Activated naive CD8-positive, alpha-beta T cell (primary cell): ENCODE results near the gene WDR4.
A peak's percentile ranks its signal among the peaks of the same experiment; 100 is the strongest.
"Not testable (repeated sequence)": the region's sequence is repeated elsewhere in the genome, so short reads cannot be mapped to it uniquely, and the experiment has no call there.

Experiments used
- H3K27ac Mint-ChIP-seq: one replicate; pipeline ENCODE4 v1.8.0; 2021; ENCODE audit warnings: mixed read lengths
- H3K27me3 Mint-ChIP-seq: one replicate; pipeline ENCODE4 v1.8.0; 2021; ENCODE audit warnings: mixed read lengths
- H3K36me3 Mint-ChIP-seq: one replicate; pipeline ENCODE4 v1.8.0; 2021; ENCODE audit warnings: mixed read lengths
- H3K4me1 Mint-ChIP-seq: one replicate; pipeline ENCODE4 v1.8.0; 2021; ENCODE audit warnings: low read depth, mixed read lengths
- H3K4me3 Mint-ChIP-seq: one replicate; pipeline ENCODE4 v1.8.0; 2021; ENCODE audit warnings: mild to moderate bottlenecking, mixed read lengths
- H3K9me3 Mint-ChIP-seq: one replicate; pipeline ENCODE4 v1.8.0; 2021; ENCODE audit warnings: low read depth, mixed read lengths

WDR4 gene

DNA sequence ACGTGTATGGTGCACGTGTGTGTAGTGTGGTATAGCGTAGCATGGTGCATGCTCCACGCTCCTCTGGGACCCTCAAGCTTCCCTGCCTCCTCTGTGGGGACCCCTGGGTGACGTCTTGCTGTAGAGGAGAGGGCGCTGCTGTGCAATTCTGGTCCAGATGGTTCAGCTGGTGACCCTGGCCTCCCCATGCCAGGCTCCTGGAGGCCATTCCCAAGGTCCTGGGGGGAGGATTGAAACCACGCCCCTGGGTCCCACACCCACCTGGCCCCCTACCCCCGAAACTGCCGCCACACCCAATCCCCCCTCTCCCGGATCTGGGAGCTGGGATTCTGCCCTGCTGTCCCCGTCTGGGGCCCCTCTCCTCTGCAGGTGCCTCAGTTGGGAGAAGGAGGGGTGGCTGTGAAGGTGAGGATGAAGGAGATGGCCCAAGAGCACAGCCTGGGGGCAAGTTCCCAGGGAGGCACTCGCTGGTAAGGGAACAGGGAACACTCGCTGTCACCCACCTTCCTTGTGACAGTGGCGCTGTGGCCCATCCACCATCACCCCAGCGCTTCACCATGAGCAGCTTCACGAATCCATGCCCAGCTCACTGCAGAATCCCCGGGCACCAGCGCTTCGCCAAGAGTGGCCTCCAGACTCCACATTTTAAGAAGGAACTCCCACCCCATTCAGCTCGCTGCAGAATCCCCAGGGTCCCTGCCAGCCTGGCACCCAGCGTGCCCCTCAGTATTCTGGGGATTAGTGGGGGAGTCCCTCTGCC is 38.0 kb downstream of the WDR4 start:
- Mint-ChIP-seq H3K36me3 (peaks cover 6% of the 10 kb centered on the region), H3K27ac (no peak overlapping the region), H3K27me3 (no peaks in the 10 kb centered on the region), H3K9me3 (no peaks in the 10 kb centered on the region), H3K4me3 (no peak overlapping the region), H3K4me1 (peaks cover 9% of the 10 kb centered on the region)

GRCh38 chr21:42840411-42841155 is 38.8 kb downstream of the WDR4 start:
- no peak overlapping the region for H3K4me3 Mint-ChIP-seq
- H3K27me3 Mint-ChIP-seq = no peaks in the 10 kb centered on the region
- peaks cover 9% of the 10 kb centered on the region for H3K4me1 Mint-ChIP-seq
- H3K9me3 Mint-ChIP-seq = no peaks in the 10 kb centered on the region
- H3K36me3 Mint-ChIP-seq = peaks cover 6% of the 10 kb centered on the region
- H3K27ac Mint-ChIP-seq = no peak overlapping the region

- no peaks in the 10 kb centered on the region for H3K9me3 Mint-ChIP-seq
- H3K4me1 Mint-ChIP-seq = peaks cover 4% of the 10 kb centered on the region
- peaks cover 4% of the 10 kb centered on the region for H3K36me3 Mint-ChIP-seq
- H3K27ac Mint-ChIP-seq = no peak overlapping the region
- H3K27me3 Mint-ChIP-seq = no peaks in the 10 kb centered on the region
- no peak overlapping the region for H3K4me3 Mint-ChIP-seq
Measured at GRCh38 chr21:42839271-42840231, 39.8 kb downstream of the WDR4 start.

DNA sequence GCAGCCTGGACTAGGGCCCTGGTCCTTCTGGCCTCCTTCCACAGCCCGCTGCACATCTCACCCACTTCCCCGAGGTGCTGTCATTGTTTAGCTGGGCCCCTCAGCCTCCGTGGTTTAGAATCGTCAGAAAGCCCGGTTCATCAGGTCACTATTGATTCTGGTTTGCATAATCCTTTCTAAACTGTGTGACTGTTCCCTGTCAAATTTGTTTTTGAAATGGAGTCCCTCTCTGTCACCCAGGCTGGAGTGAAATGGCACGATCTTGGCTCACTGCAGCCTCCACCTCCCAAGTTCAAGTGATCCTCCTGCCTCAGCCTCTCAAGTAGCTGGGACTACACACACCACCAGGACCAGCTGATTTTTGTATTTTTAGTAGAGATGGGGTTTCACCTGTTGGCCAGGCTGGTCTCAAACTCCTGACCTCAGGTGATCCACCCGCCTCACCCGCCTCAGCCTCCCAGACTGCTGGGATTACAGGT is 41.1 kb downstream of the WDR4 start:
- H3K4me1 Mint-ChIP-seq, H3K27ac Mint-ChIP-seq, H3K36me3 Mint-ChIP-seq, H3K9me3 Mint-ChIP-seq, H3K4me3 Mint-ChIP-seq, H3K27me3 Mint-ChIP-seq: not testable (repeated sequence)

DNA sequence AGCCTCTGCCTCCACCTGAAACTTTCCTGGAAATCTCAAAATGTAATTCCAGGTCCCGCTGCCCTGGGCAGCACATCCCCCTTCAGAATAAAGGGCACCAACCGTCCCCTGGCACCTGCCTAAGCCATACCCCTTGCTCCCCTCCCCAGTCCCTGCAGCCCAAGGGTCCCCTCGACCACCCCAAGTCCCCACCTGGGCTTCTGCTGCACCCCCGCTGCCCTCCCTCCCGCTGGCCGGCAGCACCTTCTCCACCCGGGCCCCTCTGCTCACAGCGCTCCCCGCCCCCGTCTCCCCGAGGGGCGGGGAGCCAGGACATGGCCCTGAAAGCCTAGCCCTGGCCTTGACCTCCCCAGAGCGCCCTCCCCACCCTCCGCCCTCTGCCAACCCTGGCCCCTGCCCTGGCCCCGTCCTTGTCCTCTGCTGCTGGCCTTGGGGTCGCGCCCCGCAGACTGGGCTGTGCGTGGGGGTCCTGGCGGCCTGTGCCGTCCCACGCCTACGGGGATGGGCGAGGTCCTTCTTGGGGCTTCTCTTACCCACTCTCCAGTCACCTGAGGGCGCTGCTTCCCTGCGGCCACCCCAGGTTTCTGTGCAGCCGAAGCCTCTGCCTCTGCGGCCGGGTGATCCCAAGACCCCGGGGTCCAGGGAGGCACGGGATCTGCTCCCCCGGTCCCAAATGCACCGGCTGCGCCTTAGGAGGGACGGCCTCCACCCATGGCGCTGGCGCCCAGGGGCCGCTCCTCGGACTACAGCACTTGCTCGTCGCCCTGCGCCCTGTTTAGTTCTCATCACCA is 41.7 kb downstream of the WDR4 start:
- H3K27me3 Mint-ChIP-seq = no peaks in the 10 kb centered on the region
- H3K27ac Mint-ChIP-seq = peak overlapping the region; percentile 73
- no peak overlapping the region for H3K4me3 Mint-ChIP-seq
- peaks cover 2% of the 10 kb centered on the region for H3K36me3 Mint-ChIP-seq
- no peaks in the 10 kb centered on the region for H3K9me3 Mint-ChIP-seq
- H3K4me1 Mint-ChIP-seq = peaks cover 13% of the 10 kb centered on the region

DNA sequence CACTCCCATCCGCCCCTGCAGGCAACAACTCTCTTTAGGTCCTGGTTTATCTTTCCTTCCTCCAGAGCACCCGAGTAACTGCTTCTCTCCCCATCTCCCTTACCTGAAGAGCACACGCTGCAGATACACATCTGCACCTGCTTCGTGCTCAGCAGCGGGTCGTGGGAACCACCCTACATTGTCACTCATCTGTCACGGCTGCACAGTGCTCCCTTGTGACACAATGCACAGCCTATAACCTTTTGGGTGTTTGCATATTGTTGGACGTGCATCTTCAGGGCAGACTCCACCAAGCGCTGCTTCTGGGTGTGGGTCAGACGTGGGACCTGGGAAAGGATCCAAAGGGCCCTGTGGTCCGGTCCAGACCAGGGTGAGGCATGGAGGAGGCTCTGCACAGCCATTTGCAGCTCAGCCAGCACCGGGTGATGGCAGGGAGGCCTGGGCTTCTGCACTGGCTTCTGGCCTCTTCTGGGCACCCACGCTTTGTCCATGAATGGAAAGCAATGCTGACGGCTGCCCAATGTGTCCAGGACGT is 42.5 kb downstream of the WDR4 start:
- Mint-ChIP-seq H3K27ac (peak overlapping the region; percentile 77), H3K9me3 (no peaks in the 10 kb centered on the region), H3K4me3 (no peak overlapping the region), H3K4me1 (peaks cover 18% of the 10 kb centered on the region), H3K36me3 (peaks cover 2% of the 10 kb centered on the region), H3K27me3 (no peaks in the 10 kb centered on the region)

DNA sequence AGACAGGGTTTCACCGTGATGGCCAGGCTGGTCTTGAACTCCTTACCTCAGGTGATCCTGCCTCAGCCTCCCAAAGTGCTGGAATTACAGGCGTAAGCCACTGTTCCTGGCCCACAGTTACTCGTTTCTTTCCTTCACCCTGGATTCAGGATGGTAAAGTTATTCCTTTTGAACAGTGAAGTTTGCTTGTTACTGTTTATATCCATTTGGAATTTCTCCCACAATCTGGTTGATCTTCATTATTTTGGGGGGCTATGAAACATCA is 43.0 kb downstream of the WDR4 start:
- no peaks in the 10 kb centered on the region for H3K27me3 Mint-ChIP-seq
- peaks cover 21% of the 10 kb centered on the region for H3K4me1 Mint-ChIP-seq
- H3K27ac Mint-ChIP-seq = no peak overlapping the region
- H3K4me3 Mint-ChIP-seq = no peak overlapping the region
- H3K9me3 Mint-ChIP-seq = no peaks in the 10 kb centered on the region
- peaks cover 2% of the 10 kb centered on the region for H3K36me3 Mint-ChIP-seq

GRCh38 chr21:42835611-42836401 is 43.5 kb downstream of the WDR4 start:
- H3K27ac Mint-ChIP-seq = peak overlapping the region; percentile 22
- peaks cover 2% of the 10 kb centered on the region for H3K36me3 Mint-ChIP-seq
- H3K4me3 Mint-ChIP-seq = no peak overlapping the region
- no peaks in the 10 kb centered on the region for H3K27me3 Mint-ChIP-seq
- no peaks in the 10 kb centered on the region for H3K9me3 Mint-ChIP-seq
- H3K4me1 Mint-ChIP-seq = peaks cover 25% of the 10 kb centered on the region

GRCh38 chr21:42835211-42835610 is 44.1 kb downstream of the WDR4 start:
- H3K4me1 Mint-ChIP-seq = peaks cover 28% of the 10 kb centered on the region
- H3K27me3 Mint-ChIP-seq = no peaks in the 10 kb centered on the region
- H3K27ac Mint-ChIP-seq = no peak overlapping the region
- peaks cover 2% of the 10 kb centered on the region for H3K36me3 Mint-ChIP-seq
- no peaks in the 10 kb centered on the region for H3K9me3 Mint-ChIP-seq
- no peak overlapping the region for H3K4me3 Mint-ChIP-seq

DNA sequence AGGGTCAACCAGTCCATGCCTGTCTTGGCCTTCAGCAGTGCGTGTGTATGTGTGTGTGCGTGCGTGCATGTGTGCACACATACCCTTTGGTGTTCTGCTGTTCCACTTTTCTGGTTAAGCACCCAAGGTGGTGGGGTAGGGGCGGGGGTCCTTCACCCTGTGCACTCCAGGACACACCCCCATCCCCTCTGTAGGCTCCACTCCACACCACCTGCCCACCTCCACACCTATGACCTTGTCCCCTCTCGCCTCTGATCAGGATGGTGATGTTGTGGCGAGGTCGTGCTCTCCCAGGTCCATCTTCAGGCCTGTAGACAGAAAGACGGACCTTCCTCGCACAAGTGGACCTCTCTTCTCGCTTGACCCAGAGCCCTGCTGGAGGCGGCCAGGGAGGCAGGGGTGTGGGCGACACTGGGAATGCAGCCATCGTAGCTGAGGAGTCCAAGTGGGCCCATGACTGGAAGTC is 44.6 kb downstream of the WDR4 start:
- Mint-ChIP-seq H3K4me1 (peaks cover 30% of the 10 kb centered on the region), H3K9me3 (no peaks in the 10 kb centered on the region), H3K27me3 (no peaks in the 10 kb centered on the region), H3K36me3 (peaks cover 2% of the 10 kb centered on the region), H3K27ac (no peak overlapping the region), H3K4me3 (no peak overlapping the region)

- H3K27ac Mint-ChIP-seq = peak overlapping the region; percentile 61
- H3K4me3 Mint-ChIP-seq = peak overlapping the region; percentile 13
- peaks cover 2% of the 10 kb centered on the region for H3K36me3 Mint-ChIP-seq
- no peaks in the 10 kb centered on the region for H3K9me3 Mint-ChIP-seq
- H3K4me1 Mint-ChIP-seq = peaks cover 34% of the 10 kb centered on the region
- H3K27me3 Mint-ChIP-seq = no peaks in the 10 kb centered on the region
Measured at GRCh38 chr21:42833859-42834725, 45.2 kb downstream of the WDR4 start.

- H3K36me3 Mint-ChIP-seq = peaks cover 2% of the 10 kb centered on the region
- H3K4me1 Mint-ChIP-seq = peaks cover 32% of the 10 kb centered on the region
- H3K27ac Mint-ChIP-seq = peak overlapping the region; percentile 78
- no peaks in the 10 kb centered on the region for H3K9me3 Mint-ChIP-seq
- H3K4me3 Mint-ChIP-seq = peak overlapping the region; percentile 59
- no peaks in the 10 kb centered on the region for H3K27me3 Mint-ChIP-seq
Measured at GRCh38 chr21:42833439-42833815, 45.9 kb downstream of the WDR4 start.

DNA sequence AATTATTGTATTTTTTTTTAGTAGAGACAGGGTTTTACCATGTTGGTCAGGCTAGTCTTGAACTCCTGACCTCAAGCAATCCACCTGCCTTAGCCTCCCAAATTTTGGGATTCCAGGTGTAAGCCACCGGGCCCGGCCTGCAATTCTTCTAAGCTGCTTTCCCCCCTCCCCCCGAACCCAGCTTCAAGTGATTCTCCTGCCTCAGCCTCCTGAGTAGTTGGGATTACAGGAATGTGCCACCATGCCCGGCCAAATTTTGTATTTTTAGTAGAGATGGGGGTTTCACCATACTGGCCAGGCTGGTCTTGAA is 47.1 kb downstream of the WDR4 start:
- H3K27me3 Mint-ChIP-seq, H3K27ac Mint-ChIP-seq, H3K4me3 Mint-ChIP-seq, H3K9me3 Mint-ChIP-seq, H3K36me3 Mint-ChIP-seq: not testable (repeated sequence)
- peaks cover 34% of the 10 kb centered on the region for H3K4me1 Mint-ChIP-seq
